DND-41 (cell line): Measurements from ENCODE around the gene CARD11.

ENCODE experiments used
- ATAC-seq: fragments of 200-7000 bp; cut with Tn5 transposase; 3 replicates; pipeline ENCODE4 v1.9.1; 2021; ENCODE audit warnings: low read depth; ENCODE audit not compliant: insufficient read depth
- DNase-seq: peaks from one replicate; pipeline ENCODE4 v3.0.0-alpha.2; 2020
- H2AFZ ChIP-seq: 2 replicates; pipeline ENCODE4 v1.6.0; 2012; ENCODE audit warnings: low read depth, low read length
- H3K27ac ChIP-seq: 2 replicates; pipeline ENCODE4 v1.5.1; 2012; ENCODE audit warnings: low read length, inconsistent platforms
- H3K27me3 ChIP-seq: fragments of 200-600 bp; sonication (generic); 2 replicates; pipeline ENCODE4 v1.6.0; 2012; ENCODE audit warnings: low read length, mild to moderate bottlenecking, inconsistent platforms; ENCODE audit not compliant: insufficient read depth, poor library complexity
- H3K36me3 ChIP-seq: 2 replicates; pipeline ENCODE4 v1.5.1; 2012; ENCODE audit warnings: low read length, inconsistent platforms; ENCODE audit not compliant: insufficient read depth
- H3K4me1 ChIP-seq: 2 replicates; pipeline ENCODE4 v1.5.1; 2012; ENCODE audit warnings: mild to moderate bottlenecking, low read length; ENCODE audit not compliant: insufficient read depth
- H3K4me2 ChIP-seq: 2 replicates; pipeline ENCODE4 v1.6.0; 2012; ENCODE audit warnings: mild to moderate bottlenecking, moderate library complexity, low read length, inconsistent platforms; ENCODE audit not compliant: insufficient read depth
- H3K4me3 ChIP-seq, 2 experiments: fragments of 200-600 bp in 1 of 2; shearing (Covaris generic) in 1 of 2; 2 replicates each; pipeline ENCODE4 v1.5.1; 2012 to 2016; ENCODE audit warnings: inconsistent platforms in 2 of 2, low read length in 2 of 2, mild to moderate bottlenecking in 2 of 2, low read depth in 1 of 2, moderate library complexity in 1 of 2
- H3K79me2 ChIP-seq: 2 replicates; pipeline ENCODE4 v1.6.0; 2012; ENCODE audit warnings: low read length, inconsistent platforms; ENCODE audit not compliant: insufficient read depth
- H3K9ac ChIP-seq: 2 replicates; pipeline ENCODE4 v1.6.0; 2012; ENCODE audit warnings: low read depth, mild to moderate bottlenecking, inconsistent platforms, low read length, moderate library complexity
- H3K9me3 ChIP-seq: 2 replicates; pipeline ENCODE4 v1.5.1; 2012; ENCODE audit warnings: low read length, moderate library complexity, mild to moderate bottlenecking, inconsistent platforms; ENCODE audit not compliant: insufficient read depth, severe bottlenecking
- H4K20me1 ChIP-seq: 2 replicates; pipeline ENCODE4 v1.6.0; 2012; ENCODE audit warnings: low read length; ENCODE audit not compliant: insufficient read depth
- EZH2 ChIP-seq: IDR thresholded peaks from 3 replicates; pipeline ENCODE4 v1.6.1; 2012; ENCODE audit warnings: borderline replicate concordance, low read depth, mild to moderate bottlenecking, moderate library complexity, low read length, inconsistent platforms; ENCODE audit not compliant: severe bottlenecking
- TF ChIP-seq, protein P1 (sequence below): IDR thresholded peaks from 2 replicates; pipeline ENCODE4 v1.5.1; 2012; ENCODE audit warnings: borderline replicate concordance, low read length, moderate library complexity, mild to moderate bottlenecking; ENCODE audit not compliant: poor library complexity, severe bottlenecking; ENCODE audit errors: extremely low read depth

CARD11 gene

DNA sequence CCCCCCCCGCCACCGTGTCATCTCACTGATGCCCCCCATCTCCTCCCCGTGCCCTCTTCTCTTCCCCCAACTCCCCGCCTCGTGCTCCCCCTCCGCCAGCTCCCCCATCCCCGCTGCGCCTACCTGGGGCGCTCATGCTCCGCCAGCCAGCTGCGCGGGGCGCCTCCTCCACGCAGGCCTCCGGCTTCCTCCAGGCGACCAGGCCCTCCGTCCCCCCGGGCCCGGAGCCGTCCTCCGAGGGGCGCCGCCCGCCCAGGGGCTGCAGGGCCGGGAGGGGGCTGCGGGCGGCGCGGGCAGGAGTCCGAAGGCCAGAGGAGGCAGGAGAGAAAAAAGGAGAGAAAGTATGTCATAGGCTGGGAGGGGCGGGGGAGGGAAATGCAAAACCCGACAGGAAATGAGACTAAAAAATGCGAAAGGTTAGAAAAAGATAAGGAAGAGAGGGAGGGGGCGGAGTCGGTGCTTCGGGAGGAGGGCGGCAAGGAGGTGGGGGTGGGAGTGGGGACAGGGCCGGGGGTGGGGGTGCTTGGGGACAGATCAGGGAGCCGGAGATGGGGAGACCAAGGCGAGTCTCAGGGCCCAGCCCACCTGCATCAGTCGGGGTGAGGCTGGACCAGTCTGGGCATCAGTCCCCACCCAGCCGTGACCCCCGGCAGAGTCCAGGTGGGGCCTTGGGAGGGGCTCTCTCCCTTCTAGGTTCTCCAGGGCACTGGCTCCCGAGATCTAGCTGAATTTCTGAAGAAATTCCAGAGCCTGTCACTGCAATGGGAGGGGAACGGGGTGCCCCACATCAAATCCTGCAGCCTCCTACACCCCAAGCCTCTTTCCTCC is at the start of gene CARD11:
Gene CARD11 (minus strand): TSS at position 324 of the 828 bp plus-strand sequence. CDS start 85,361 bp downstream, outside the sequence.
- no peaks in the 10 kb centered on the region for H3K36me3 ChIP-seq
- no peaks in the 10 kb centered on the region for H4K20me1 ChIP-seq
- TF ChIP-seq EZH2 = no peak
- TF ChIP-seq, protein P1, sequence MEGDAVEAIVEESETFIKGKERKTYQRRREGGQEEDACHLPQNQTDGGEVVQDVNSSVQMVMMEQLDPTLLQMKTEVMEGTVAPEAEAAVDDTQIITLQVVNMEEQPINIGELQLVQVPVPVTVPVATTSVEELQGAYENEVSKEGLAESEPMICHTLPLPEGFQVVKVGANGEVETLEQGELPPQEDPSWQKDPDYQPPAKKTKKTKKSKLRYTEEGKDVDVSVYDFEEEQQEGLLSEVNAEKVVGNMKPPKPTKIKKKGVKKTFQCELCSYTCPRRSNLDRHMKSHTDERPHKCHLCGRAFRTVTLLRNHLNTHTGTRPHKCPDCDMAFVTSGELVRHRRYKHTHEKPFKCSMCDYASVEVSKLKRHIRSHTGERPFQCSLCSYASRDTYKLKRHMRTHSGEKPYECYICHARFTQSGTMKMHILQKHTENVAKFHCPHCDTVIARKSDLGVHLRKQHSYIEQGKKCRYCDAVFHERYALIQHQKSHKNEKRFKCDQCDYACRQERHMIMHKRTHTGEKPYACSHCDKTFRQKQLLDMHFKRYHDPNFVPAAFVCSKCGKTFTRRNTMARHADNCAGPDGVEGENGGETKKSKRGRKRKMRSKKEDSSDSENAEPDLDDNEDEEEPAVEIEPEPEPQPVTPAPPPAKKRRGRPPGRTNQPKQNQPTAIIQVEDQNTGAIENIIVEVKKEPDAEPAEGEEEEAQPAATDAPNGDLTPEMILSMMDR = no peak
- peak within 1 kb of the TSS; percentile 72 for H3K4me2 ChIP-seq
- DNase-seq (peak; percentile 64), ATAC-seq (peak; percentile 60)
- no peaks in the 10 kb centered on the region for H3K79me2 ChIP-seq
- H3K27me3 ChIP-seq = peaks cover 15% of the 10 kb centered on the region
- H3K27ac ChIP-seq = 0 out of 2 replicates have a peak within 1 kb of the TSS, but pooled peaks have one; percentile 20
- H3K9me3 ChIP-seq = no peaks in the 10 kb centered on the region
- H3K4me1 ChIP-seq = peaks cover 14% of the 10 kb centered on the region
- H3K4me3 ChIP-seq = peak within 1 kb of the TSS; percentile 30 to 56; a peak in 3 of 4 replicates
- peak within 1 kb of the TSS; percentile 45; the same call in 1 of the 2 replicates for H3K9ac ChIP-seq
- peak within 1 kb of the TSS; percentile 68 for H2AFZ ChIP-seq

DNA sequence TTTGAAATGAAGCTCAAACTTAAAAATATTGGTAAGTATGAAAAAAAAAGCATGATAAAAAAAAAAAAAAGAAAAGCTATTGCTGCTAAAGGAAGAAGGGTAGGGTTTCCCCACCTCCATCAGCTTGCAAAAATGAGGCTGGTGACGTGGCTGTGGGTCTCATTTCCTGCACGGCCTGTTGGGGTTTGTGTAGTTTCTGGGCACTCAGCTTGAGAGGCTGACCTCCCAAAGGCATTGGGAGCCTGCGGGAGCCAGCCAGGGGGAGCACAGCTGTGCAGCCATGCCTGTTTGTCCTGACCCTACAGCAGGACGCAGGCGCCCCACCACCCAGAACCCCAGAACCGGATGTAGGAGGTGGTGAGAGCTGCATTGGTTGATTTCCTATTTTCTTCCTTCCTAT is 48.8 kb upstream of the CARD11 start:
- H3K4me1 ChIP-seq = peaks cover 8% of the 10 kb centered on the region
- no peaks in the 10 kb centered on the region for H3K79me2 ChIP-seq
- H4K20me1 ChIP-seq = no peaks in the 10 kb centered on the region
- no peak overlapping the region for H3K4me2 ChIP-seq
- no peak overlapping the region for H3K27ac ChIP-seq
- TF ChIP-seq, protein P1 = no peak
- TF ChIP-seq EZH2 = no peak
- H3K27me3 ChIP-seq = no peaks in the 10 kb centered on the region
- no peaks in the 10 kb centered on the region for H3K9me3 ChIP-seq
- H3K4me3 ChIP-seq = no peak overlapping the region
- DNase-seq = peak; percentile 45
- no peak overlapping the region for H3K9ac ChIP-seq
- no peak overlapping the region for H2AFZ ChIP-seq
- peak; percentile 70 for ATAC-seq
- H3K36me3 ChIP-seq = no peaks in the 10 kb centered on the region

DNA sequence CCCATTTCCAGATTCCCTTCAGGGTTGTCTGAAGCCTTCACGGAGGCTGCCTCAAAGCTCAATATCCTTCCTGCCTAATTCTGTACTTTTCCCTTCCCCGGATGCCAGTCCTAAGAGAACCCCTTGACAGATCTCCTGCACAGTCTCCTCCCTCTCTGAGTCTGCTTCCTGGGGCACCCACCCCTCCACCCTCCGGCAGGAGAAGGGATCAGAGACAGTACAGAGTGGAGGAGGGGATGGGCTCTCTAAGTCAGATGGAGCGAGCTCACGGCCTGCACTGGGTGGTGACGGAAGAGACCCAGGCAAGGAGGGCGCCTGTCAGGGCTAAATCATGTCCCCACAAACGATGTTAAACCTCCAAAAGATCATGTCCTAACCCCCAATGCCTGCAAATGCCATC is 48.0 kb upstream of the CARD11 start:
- Histone ChIP-seq H3K4me2 (no peak overlapping the region), H3K9me3 (no peaks in the 10 kb centered on the region), H3K9ac (no peak overlapping the region), H4K20me1 (no peaks in the 10 kb centered on the region), H3K36me3 (no peaks in the 10 kb centered on the region), H2AFZ (no peak overlapping the region), H3K27me3 (no peaks in the 10 kb centered on the region), H3K4me3 (no peak overlapping the region), H3K27ac (no peak overlapping the region), H3K79me2 (no peaks in the 10 kb centered on the region), H3K4me1 (peaks cover 8% of the 10 kb centered on the region)
- DNase-seq (no peak), ATAC-seq (no peak)
- no peak for TF ChIP-seq EZH2
- TF ChIP-seq, protein P1 = no peak
